SIG-M5 treated with dmso at 0.1 percent for 504 hours (cell line): ENCODE data around the gene MT1X.
"Not testable (repeated sequence)": the region's sequence is repeated elsewhere in the genome, so short reads cannot be mapped to it uniquely, and the experiment has no call there.

Source experiments
- DNase-seq: peaks from one replicate; lab custom pipeline; 2025; ENCODE audit not compliant: unreplicated experiment; lab: John Stamatoyannopoulos, UW

The MT1X gene

GRCh38 chr16:56709443-56710040, 27.3 kb downstream of the MT1X start:
- no peak for DNase-seq

GRCh38 chr16:56710181-56710737, 28.0 kb downstream of the MT1X start:
- no peak for DNase-seq

- no peak for DNase-seq
These were observed 29.6 kb downstream of the MT1X start for GRCh38 chr16:56711862-56712261.

- no peak for DNase-seq
These were observed 31.5 kb downstream of the MT1X start for GRCh38 chr16:56713794-56714193.

GRCh38 chr16:56715126-56715525, 32.9 kb downstream of the MT1X start:
- no peak for DNase-seq

GRCh38 chr16:56716761-56717160, 34.5 kb downstream of the MT1X start:
- no peak for DNase-seq

- not testable (repeated sequence) for DNase-seq
These were observed 35.3 kb downstream of the MT1X start for GRCh38 chr16:56717532-56717931.

GRCh38 chr16:56722200-56722842, 40.1 kb downstream of the MT1X start:
- no peak for DNase-seq

GRCh38 chr16:56724191-56724590, 41.9 kb downstream of the MT1X start:
- no peak for DNase-seq

- DNase-seq = no peak
These were observed 44.0 kb downstream of the MT1X start for GRCh38 chr16:56726283-56726682.

GRCh38 chr16:56726926-56727325, 44.7 kb downstream of the MT1X start:
- no peak for DNase-seq

- DNase-seq = no peak
These were observed 45.8 kb downstream of the MT1X start for GRCh38 chr16:56728027-56728426.

- DNase-seq = no peak
These were observed 46.9 kb downstream of the MT1X start for GRCh38 chr16:56728980-56729734.

- DNase-seq = peak; percentile 90
These were observed 47.7 kb downstream of the MT1X start, which contains the start of gene NUP93 for GRCh38 chr16:56729735-56730662. NUP93 (plus strand) TSS chr16:56730129; CDS start chr16:56748248, 18,119 bp downstream.

- DNase-seq = no peak
These were observed 50.1 kb downstream of the MT1X start for GRCh38 chr16:56732366-56732765.

- no peak for DNase-seq
These were observed 50.6 kb downstream of the MT1X start for GRCh38 chr16:56732832-56733231.
